Measurements from ENCODE around the gene ANKRD13D.

Gene ANKRD13D

GRCh38 chr11:67275606-67276409 lies 13.3 kb upstream of the ANKRD13D start:
- Histone ChIP-seq H3K36me3 (replicated peaks) (peaks cover 23% of the 10 kb centered on the region), H3K4me3 (ENCODE audit: low read depth, low read length) (no peak overlapping the region)
- DNase-seq: no peak

GRCh38 chr11:67276781-67277230 lies 12.3 kb upstream of the ANKRD13D start:
- peak; percentile 55 for TF ChIP-seq CTCF (IDR thresholded peaks at IDR 0.05; ENCODE audit: low read depth, low read length, missing control alignments)
- no peak overlapping the region for H3K4me3 ChIP-seq (ENCODE audit: low read depth, low read length)
- H3K36me3 ChIP-seq (replicated peaks): peaks cover 29% of the 10 kb centered on the region
- H3K27me3 ChIP-seq (replicated peaks): no peaks in the 10 kb centered on the region
- in situ Hi-C loops (cut with HindIII; ENCODE audit: low pct_ligation_motif_present, low sequenced_read_pairs): no loop called here
- no peak for DNase-seq
- H3K27ac ChIP-seq: peak overlapping the region; percentile 35

More at GRCh38 chr11:67275606-67276409, 13.3 kb upstream of the ANKRD13D start:
- Histone ChIP-seq H3K27ac (no peak overlapping the region), H3K27me3 (replicated peaks) (no peaks in the 10 kb centered on the region)
- in situ Hi-C loops (cut with HindIII; ENCODE audit: low pct_ligation_motif_present, low sequenced_read_pairs): no loop called here
- TF ChIP-seq CTCF (IDR thresholded peaks at IDR 0.05; ENCODE audit: low read depth, low read length, missing control alignments): no peak

GRCh38 chr11:67277231-67277961 lies 11.7 kb upstream of the ANKRD13D start:
- Histone ChIP-seq H3K4me3 (ENCODE audit: low read depth, low read length) (peak overlapping the region; percentile 30), H3K27me3 (replicated peaks) (no peaks in the 10 kb centered on the region), H3K36me3 (replicated peaks) (peaks cover 33% of the 10 kb centered on the region), H3K27ac (peak overlapping the region; percentile 35)
- in situ Hi-C loops (cut with HindIII; ENCODE audit: low pct_ligation_motif_present, low sequenced_read_pairs): no loop called here
- no peak for DNase-seq
- no peak for TF ChIP-seq CTCF (IDR thresholded peaks at IDR 0.05; ENCODE audit: low read depth, low read length, missing control alignments)

- in situ Hi-C loops (cut with HindIII; ENCODE audit: low pct_ligation_motif_present, low sequenced_read_pairs): no loop called here
- TF ChIP-seq CTCF (IDR thresholded peaks at IDR 0.05; ENCODE audit: low read depth, low read length, missing control alignments): no peak
- H3K27me3 ChIP-seq (replicated peaks): no peaks in the 10 kb centered on the region
- no peak overlapping the region for H3K27ac ChIP-seq
- H3K36me3 ChIP-seq (replicated peaks): peaks cover 41% of the 10 kb centered on the region
- no peak overlapping the region for H3K4me3 ChIP-seq (ENCODE audit: low read depth, low read length)
- no peak for DNase-seq
Observed at GRCh38 chr11:67278135-67278938, 10.8 kb upstream of the ANKRD13D start.

- DNase-seq: no peak
- in situ Hi-C loops (cut with HindIII; ENCODE audit: low pct_ligation_motif_present, low sequenced_read_pairs): no loop called here
- Histone ChIP-seq H3K36me3 (replicated peaks) (peaks cover 48% of the 10 kb centered on the region), H3K27ac (no peak overlapping the region), H3K4me3 (ENCODE audit: low read depth, low read length) (no peak overlapping the region), H3K27me3 (replicated peaks) (no peaks in the 10 kb centered on the region)
- TF ChIP-seq CTCF (IDR thresholded peaks at IDR 0.05; ENCODE audit: low read depth, low read length, missing control alignments): no peak
Observed at GRCh38 chr11:67278939-67279588, 10.0 kb upstream of the ANKRD13D start.

All from brain microvascular endothelial cell (primary cell).